Testis (tissue), 2 donors: ENCODE results near the gene XIRP2.

Experiments used
- CTCF ChIP-seq, 3 experiments: fragments of 450-650 bp in 2 of 3; fragments of 200-600 bp in 1 of 3; sonication (generic) in 1 of 3; IDR thresholded peaks; one replicate each; pipeline ENCODE4 v1.5.1; 2016 to 2019; ENCODE audit warnings: antibody characterized with exemption in 3 of 3, mild to moderate bottlenecking in 2 of 3, moderate library complexity in 1 of 3
- POLR2A ChIP-seq: fragments of 450-650 bp; IDR thresholded peaks from one replicate; pipeline ENCODE4 v1.6.1; 2017; ENCODE audit warnings: antibody characterized with exemption, mild to moderate bottlenecking, moderate library complexity

GRCh38 chr2:166867874-166868514, 20.3 kb upstream of the XIRP2 start:
- no peak for TF ChIP-seq POLR2A
- no peak for TF ChIP-seq CTCF (IDR thresholded peaks at IDR 0.05)
